Activated T-cell treated with anti-CD3 and anti-CD28 coated beads, Interleukin-2, amount 50 U/mL, for 72 hours (primary cell): Measurements from ENCODE around the gene CACHD1. TPM values are rescaled to one million over a fixed set of nuclear protein-coding genes. Genes with fewer than 3 reads are reported as not detected.

ENCODE experiments used
- ATAC-seq, 2 donors: fragments of 150-1000 bp; cut with Tn5 transposase; replicated peaks in 1 of 2; 2 replicates each; pipeline ENCODE4 v1.10.0; 2021; ENCODE audit warnings: moderate library complexity in 2 of 2, mild to moderate bottlenecking in 1 of 2
- DNase-seq, 2 donors: peaks; one replicate each; pipeline ENCODE4 v3.0.0; 2021 to 2022; ENCODE audit warnings: mixed read lengths in 1 of 2
- H3K27ac Mint-ChIP-seq: one replicate; pipeline ENCODE4 v1.8.0; 2022; ENCODE audit warnings: mild to moderate bottlenecking, moderate library complexity, mixed read lengths
- H3K27me3 Mint-ChIP-seq: one replicate; pipeline ENCODE4 v1.8.0; 2022; ENCODE audit warnings: low read depth, mixed read lengths
- H3K36me3 Mint-ChIP-seq, 2 donors: one replicate each; pipeline ENCODE4 v1.8.0; 2022; ENCODE audit warnings: mixed read lengths in 2 of 2, mild to moderate bottlenecking in 1 of 2; ENCODE audit not compliant: insufficient read depth in 2 of 2
- H3K4me1 Mint-ChIP-seq: one replicate; pipeline ENCODE4 v1.8.0; 2022; ENCODE audit warnings: low read depth, mixed read lengths
- H3K4me3 Mint-ChIP-seq, 2 donors: one replicate each; pipeline ENCODE4 v1.8.0; 2022; ENCODE audit warnings: mild to moderate bottlenecking in 2 of 2, mixed read lengths in 2 of 2, moderate library complexity in 2 of 2
- H3K9me3 Mint-ChIP-seq, 2 donors: one replicate each; pipeline ENCODE4 v1.8.0; 2022; ENCODE audit warnings: mixed read lengths in 2 of 2
- total RNA-seq, 2 donors: library from RNA; stranded (reverse); gene quantifications; one replicate each; pipeline ENCODE4 v1.2.3, GENCODE V29; 2022

CACHD1 gene
- total RNA-seq, 2 donors from 2014 or later = 1.6 to 3.7 TPM

- Mint-ChIP-seq H3K4me3 (no peak overlapping the region), H3K9me3 (no peaks in the 10 kb centered on the region), H3K36me3 (no peaks in the 10 kb centered on the region), H3K27ac (no peak overlapping the region), H3K4me1 (peaks cover 15% of the 10 kb centered on the region), H3K27me3 (no peaks in the 10 kb centered on the region)
- ATAC-seq (no peak), DNase-seq (no peak)
Measured at GRCh38 chr1:64493831-64494230, 23.9 kb downstream of the CACHD1 start.

DNA sequence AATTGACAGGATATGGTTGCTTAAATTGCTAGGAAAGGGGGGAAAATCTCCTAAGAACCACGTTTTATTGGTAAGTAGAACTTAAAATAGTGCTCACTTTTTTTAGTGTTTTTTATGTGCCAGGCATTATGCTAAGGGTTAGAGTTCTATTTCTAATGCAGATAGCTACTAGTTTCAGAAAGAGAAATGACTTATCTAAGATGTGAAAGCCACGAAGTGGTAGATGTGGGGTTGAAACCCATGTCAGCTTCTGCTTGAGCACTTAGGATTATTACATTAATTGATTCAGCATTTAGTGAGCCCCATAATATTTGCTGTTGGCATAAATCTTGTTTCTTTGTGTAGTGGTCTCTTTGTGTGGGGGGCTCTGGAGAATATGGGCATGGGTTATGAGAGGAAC lies 24.7 kb downstream of the CACHD1 start:
- H3K36me3 Mint-ChIP-seq = no peaks in the 10 kb centered on the region
- H3K27me3 Mint-ChIP-seq = no peaks in the 10 kb centered on the region
- no peak overlapping the region for H3K27ac Mint-ChIP-seq
- no peak overlapping the region for H3K4me3 Mint-ChIP-seq
- DNase-seq = no peak
- no peaks in the 10 kb centered on the region for H3K9me3 Mint-ChIP-seq
- ATAC-seq = peak in 1 of 2 donors; percentile 67
- peaks cover 15% of the 10 kb centered on the region for H3K4me1 Mint-ChIP-seq

GRCh38 chr1:64495878-64496277 lies 25.9 kb downstream of the CACHD1 start:
- H3K4me1 Mint-ChIP-seq = peaks cover 11% of the 10 kb centered on the region
- H3K4me3 Mint-ChIP-seq = no peak overlapping the region
- no peak overlapping the region for H3K27ac Mint-ChIP-seq
- ATAC-seq = no peak
- no peaks in the 10 kb centered on the region for H3K9me3 Mint-ChIP-seq
- H3K36me3 Mint-ChIP-seq = no peaks in the 10 kb centered on the region
- DNase-seq = no peak
- no peaks in the 10 kb centered on the region for H3K27me3 Mint-ChIP-seq

DNA sequence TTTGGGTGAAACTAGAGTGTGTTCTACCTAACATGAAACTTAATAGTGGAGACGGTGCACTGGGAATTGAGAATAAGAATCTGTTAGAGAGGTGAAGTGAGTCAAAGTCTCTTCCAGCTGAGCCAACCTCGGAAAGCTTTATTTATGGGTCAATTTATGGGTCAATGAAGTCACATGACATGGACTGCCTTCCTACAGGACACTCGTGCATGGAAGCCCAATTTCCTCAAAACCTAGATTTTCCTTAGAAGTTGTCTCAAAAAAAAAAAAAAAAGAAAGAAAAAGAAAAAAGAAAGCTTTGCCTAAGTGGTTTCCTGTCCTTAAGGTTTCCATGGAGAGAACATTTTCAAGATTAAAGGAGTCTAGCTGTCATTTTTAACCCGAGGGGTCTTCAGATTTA lies 26.7 kb downstream of the CACHD1 start:
- no peaks in the 10 kb centered on the region for H3K9me3 Mint-ChIP-seq
- ATAC-seq (no peak), DNase-seq (no peak)
- no peaks in the 10 kb centered on the region for H3K27me3 Mint-ChIP-seq
- no peaks in the 10 kb centered on the region for H3K36me3 Mint-ChIP-seq
- H3K4me1 Mint-ChIP-seq = peaks cover 5% of the 10 kb centered on the region
- H3K4me3 Mint-ChIP-seq = no peak overlapping the region
- no peak overlapping the region for H3K27ac Mint-ChIP-seq

DNA sequence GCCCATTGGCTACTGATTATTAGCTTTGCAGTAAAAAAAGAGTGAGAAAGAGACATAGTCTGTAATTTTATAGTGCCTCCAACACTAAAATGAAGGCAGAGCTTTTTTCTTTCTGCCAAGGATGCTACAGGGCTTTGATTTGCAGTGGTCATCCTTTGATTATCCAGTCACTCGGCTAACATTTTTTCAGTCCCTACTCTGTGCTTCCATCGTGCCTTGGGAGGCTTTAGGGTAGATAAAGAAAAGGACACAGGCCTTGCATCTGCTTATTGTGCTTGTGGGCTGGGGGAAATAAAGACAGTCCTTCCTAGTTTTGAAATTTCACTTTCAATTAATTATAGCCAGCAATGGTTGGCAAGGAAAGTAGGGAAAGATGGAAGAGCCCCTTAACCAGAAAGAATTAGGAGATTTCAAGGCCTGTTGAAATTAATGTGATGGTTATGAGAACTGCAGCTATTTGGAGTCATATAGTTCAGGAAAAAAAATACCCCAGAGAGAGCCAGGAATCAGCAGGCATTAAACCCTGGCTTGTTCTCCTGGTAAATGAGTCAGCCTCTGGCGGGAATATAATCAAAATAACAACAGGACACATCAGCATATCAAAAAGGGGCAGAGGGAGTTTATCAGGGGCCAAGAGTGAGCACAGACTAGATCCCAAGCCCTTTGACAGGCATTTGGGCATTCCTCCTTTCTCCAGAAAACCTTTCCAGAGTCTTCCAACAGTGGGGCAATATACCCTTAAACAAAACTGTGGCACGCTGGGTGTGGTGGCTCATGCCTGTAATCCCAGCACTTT lies 27.4 kb downstream of the CACHD1 start:
- no peaks in the 10 kb centered on the region for H3K36me3 Mint-ChIP-seq
- peaks cover 5% of the 10 kb centered on the region for H3K4me1 Mint-ChIP-seq
- DNase-seq = no peak
- no peak overlapping the region for H3K4me3 Mint-ChIP-seq
- H3K27ac Mint-ChIP-seq = no peak overlapping the region
- ATAC-seq = no peak
- no peaks in the 10 kb centered on the region for H3K9me3 Mint-ChIP-seq
- H3K27me3 Mint-ChIP-seq = no peaks in the 10 kb centered on the region

- Mint-ChIP-seq H3K9me3 (no peaks in the 10 kb centered on the region), H3K4me3 (no peak overlapping the region), H3K4me1 (peaks cover 5% of the 10 kb centered on the region), H3K27ac (no peak overlapping the region), H3K36me3 (no peaks in the 10 kb centered on the region), H3K27me3 (no peaks in the 10 kb centered on the region)
- ATAC-seq (no peak), DNase-seq (no peak)
Measured at GRCh38 chr1:64498325-64498724, 28.4 kb downstream of the CACHD1 start.

DNA sequence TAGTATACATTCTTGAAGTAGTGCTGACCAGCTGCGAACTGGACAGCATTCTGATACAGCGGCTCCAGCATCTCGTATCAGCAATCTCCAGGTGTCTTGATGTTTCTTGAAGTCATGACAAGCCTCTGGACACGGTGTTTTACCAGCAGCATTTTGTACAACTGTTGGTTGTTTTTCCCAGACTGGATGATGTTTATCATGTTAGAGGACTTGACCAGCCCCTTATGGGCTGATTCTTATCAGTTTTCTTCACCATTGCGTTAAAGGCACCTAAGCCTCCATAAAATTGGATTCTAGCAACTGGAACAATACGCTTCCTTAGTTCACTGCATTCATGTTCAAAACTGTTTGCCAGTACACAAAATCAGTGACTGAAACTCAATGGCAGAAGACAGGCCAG lies 29.1 kb downstream of the CACHD1 start:
- Mint-ChIP-seq H3K27me3 (no peaks in the 10 kb centered on the region), H3K27ac (no peak overlapping the region), H3K4me3 (no peak overlapping the region), H3K9me3 (no peaks in the 10 kb centered on the region), H3K4me1 (peaks cover 5% of the 10 kb centered on the region), H3K36me3 (no peaks in the 10 kb centered on the region)
- ATAC-seq (no peak), DNase-seq (no peak)

DNA sequence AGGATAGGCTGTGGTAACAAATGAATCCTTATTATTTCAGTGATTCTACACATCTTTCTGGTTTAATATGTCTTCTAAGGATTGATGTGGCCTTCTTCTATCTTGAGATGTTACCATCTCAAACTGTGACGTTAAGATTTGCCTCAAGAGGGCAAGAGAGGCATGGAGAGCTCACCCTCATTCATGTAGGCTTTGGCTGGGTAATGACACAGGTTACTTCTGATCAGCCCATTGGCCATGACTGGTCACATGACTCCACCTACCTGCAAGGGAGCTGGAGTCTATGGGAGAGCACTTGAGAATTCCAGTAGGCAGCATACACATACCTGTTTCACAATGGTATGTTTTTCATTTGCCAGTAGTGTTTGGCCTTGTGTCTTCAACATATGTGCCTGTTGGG lies 30.0 kb downstream of the CACHD1 start:
- ATAC-seq (peak in 1 of 2 donors; percentile 52), DNase-seq (peak in 1 of 2 donors; percentile 3)
- no peak overlapping the region for H3K4me3 Mint-ChIP-seq
- H3K27me3 Mint-ChIP-seq = no peaks in the 10 kb centered on the region
- peaks cover 10% of the 10 kb centered on the region for H3K4me1 Mint-ChIP-seq
- no peaks in the 10 kb centered on the region for H3K9me3 Mint-ChIP-seq
- H3K36me3 Mint-ChIP-seq = no peaks in the 10 kb centered on the region
- no peak overlapping the region for H3K27ac Mint-ChIP-seq

DNA sequence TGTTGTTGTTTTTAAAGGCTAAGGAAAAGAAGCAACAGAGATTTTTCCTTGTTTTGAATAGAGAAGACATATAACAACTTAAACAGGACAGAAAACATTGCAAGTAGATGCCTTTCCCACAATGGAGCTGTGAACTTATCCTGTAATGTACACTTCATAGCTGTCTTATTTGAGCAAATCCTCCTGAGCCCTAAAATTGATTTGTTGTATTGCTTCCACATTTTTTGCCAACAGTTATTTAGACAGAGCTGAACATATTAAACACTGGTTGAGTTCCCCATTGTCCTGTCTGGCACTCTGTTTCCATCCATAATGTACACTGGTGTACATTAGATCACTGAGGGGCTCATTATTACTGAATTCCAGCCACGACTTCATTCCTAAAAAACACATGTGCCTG lies 32.2 kb downstream of the CACHD1 start:
- Mint-ChIP-seq H3K4me1 (peaks cover 25% of the 10 kb centered on the region), H3K27me3 (no peaks in the 10 kb centered on the region), H3K36me3 (no peaks in the 10 kb centered on the region), H3K27ac (no peak overlapping the region), H3K9me3 (no peaks in the 10 kb centered on the region), H3K4me3 (no peak overlapping the region)
- ATAC-seq (no peak), DNase-seq (no peak)

- Mint-ChIP-seq H3K4me1 (peaks cover 29% of the 10 kb centered on the region), H3K27me3 (no peaks in the 10 kb centered on the region), H3K4me3 (no peak overlapping the region), H3K9me3 (no peaks in the 10 kb centered on the region), H3K36me3 (no peaks in the 10 kb centered on the region), H3K27ac (no peak overlapping the region)
- ATAC-seq = no peak
- DNase-seq = no peak
Measured at GRCh38 chr1:64502931-64503330, 33.0 kb downstream of the CACHD1 start.

GRCh38 chr1:64505232-64505943 lies 35.5 kb downstream of the CACHD1 start:
- Mint-ChIP-seq H3K4me3 (peak overlapping the region; percentile 95 to 98), H3K9me3 (no peaks in the 10 kb centered on the region), H3K27me3 (no peaks in the 10 kb centered on the region), H3K4me1 (peaks cover 30% of the 10 kb centered on the region), H3K36me3 (no peaks in the 10 kb centered on the region), H3K27ac (peak overlapping the region; percentile 67)
- peak; percentile 68 to 73 for ATAC-seq
- DNase-seq = peak; percentile 40 to 61

DNA sequence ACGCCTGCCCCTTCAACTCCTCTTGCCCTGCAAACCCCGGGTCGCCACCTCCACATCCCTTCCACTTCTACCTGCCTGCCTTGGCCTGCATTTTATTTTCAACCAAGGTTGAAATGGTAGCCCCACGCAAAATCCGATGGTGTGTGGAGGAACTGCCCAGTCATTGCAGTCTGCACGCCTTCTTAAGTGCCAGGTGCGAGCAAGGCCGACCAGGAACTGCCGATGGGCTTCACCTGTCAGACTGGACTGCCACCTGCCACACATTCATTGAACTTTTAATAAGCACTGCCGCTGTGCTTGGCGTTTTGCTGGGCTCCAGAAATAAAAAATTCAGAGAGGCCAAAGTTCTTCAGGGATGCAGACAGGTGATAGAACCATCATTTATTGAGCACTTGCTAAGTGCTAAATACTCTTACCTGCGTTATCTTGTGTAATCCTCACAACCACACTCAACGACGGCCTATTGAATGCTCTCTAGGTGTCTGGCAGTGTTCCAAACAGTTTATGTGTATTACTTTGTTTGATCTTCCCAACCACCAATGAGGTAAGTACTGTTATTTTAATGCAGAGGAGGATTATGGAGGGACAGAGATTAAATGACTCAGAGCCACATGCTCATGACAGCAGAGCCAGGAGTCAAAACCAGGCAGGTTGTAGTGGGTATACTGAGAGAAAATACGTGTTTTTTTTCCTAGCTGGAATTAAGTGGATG lies 36.2 kb downstream of the CACHD1 start:
- Mint-ChIP-seq H3K9me3 (no peaks in the 10 kb centered on the region), H3K4me1 (peaks cover 36% of the 10 kb centered on the region), H3K27me3 (no peaks in the 10 kb centered on the region), H3K4me3 (peak overlapping the region; percentile 95 to 98), H3K27ac (peak overlapping the region; percentile 67), H3K36me3 (no peaks in the 10 kb centered on the region)
- peak; percentile 15 to 22 for DNase-seq
- ATAC-seq = peak; percentile 66 to 74

DNA sequence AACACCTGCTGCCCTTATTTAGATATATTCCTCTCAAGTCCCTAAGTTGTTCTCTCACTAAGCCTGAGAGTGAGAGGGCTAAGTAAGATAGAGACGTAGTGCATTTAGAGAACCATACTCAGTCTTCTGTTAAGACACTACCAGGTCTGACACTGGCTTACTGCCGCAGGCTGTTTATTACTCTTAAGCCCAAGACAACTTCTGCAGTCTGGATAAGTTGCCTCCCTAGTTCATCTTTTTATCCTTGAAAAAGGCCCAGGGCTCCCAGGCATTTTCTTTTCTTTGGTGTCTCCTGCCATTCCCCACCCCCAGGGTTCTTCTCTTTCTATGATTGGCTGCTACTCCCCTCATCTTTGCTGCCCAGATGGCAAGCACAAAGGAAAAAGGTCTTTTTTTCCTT lies 38.7 kb downstream of the CACHD1 start:
- Mint-ChIP-seq H3K27ac (no peak overlapping the region), H3K9me3 (no peaks in the 10 kb centered on the region), H3K4me3 (no peak overlapping the region), H3K36me3 (no peaks in the 10 kb centered on the region), H3K27me3 (no peaks in the 10 kb centered on the region), H3K4me1 (peaks cover 41% of the 10 kb centered on the region)
- no peak for ATAC-seq
- DNase-seq = no peak
